H1 (cell line): ENCODE measurements around the gene GALR1. TPM values are rescaled to one million over a fixed set of nuclear protein-coding genes. Genes with fewer than 3 reads are reported as not detected.

Source experiments
- CTCF ChIA-PET: fragments of 300-600 bp; sonication (Branson Sonifier 250); formaldehyde crosslinking; loops from one replicate; lab custom pipeline; 2021; ENCODE audit not compliant: partially characterized antibody; lab: Charles Lee
- POLR2A ChIA-PET: fragments of 300-600 bp; sonication (Branson Sonifier 250); formaldehyde crosslinking; loops from one replicate; lab custom pipeline; 2021; ENCODE audit warnings: inconsistent platforms; ENCODE audit not compliant: partially characterized antibody; lab: Charles Lee
- DNase-seq, 2 experiments: peaks; one replicate each; pipeline versions ENCODE4 v3.0.0 to v3.0.0-alpha.2; 2010 to 2022; ENCODE audit warnings: low spot score in 2 of 2, low read depth in 1 of 2, mixed read lengths in 1 of 2
- FAIRE-seq: peaks from 2 replicates; lab custom pipeline; 2011; peaks lifted over from hg19 to GRCh38; lab: Jason Lieb, UNC
- H2AFZ ChIP-seq: 2 replicates; pipeline ENCODE4 v1.8.1; 2012; ENCODE audit warnings: low read length, inconsistent platforms
- H2AK5ac ChIP-seq: 2 replicates; pipeline ENCODE4 v1.6.1; 2013; ENCODE audit warnings: low read depth, low read length
- H2BK120ac ChIP-seq: replicated peaks from 2 replicates; pipeline ENCODE3; 2013; ENCODE audit warnings: low read depth, low read length, inconsistent platforms
- H2BK12ac ChIP-seq: 2 replicates; pipeline ENCODE4 v1.6.1; 2013; ENCODE audit warnings: low read depth, low read length
- H2BK15ac ChIP-seq: 2 replicates; pipeline ENCODE4 v1.6.1; 2013; ENCODE audit warnings: low read length
- H2BK20ac ChIP-seq: 2 replicates; pipeline ENCODE4 v1.6.1; 2013; ENCODE audit warnings: low read length
- H2BK5ac ChIP-seq: 2 replicates; pipeline ENCODE4 v1.6.1; 2013; ENCODE audit warnings: low read depth, low read length
- H3K14ac ChIP-seq: 2 replicates; pipeline ENCODE4 v1.6.1; 2013; ENCODE audit warnings: inconsistent platforms; ENCODE audit not compliant: insufficient read length
- H3K18ac ChIP-seq: 2 replicates; pipeline ENCODE4 v1.6.1; 2013; ENCODE audit warnings: low read length; ENCODE audit errors: extremely low read depth
- H3K23ac ChIP-seq: 2 replicates; pipeline ENCODE4 v1.6.1; 2013; ENCODE audit warnings: inconsistent platforms; ENCODE audit not compliant: insufficient read length
- H3K23me2 ChIP-seq: 2 replicates; pipeline ENCODE4 v1.6.1; 2013; ENCODE audit warnings: low read depth, low read length
- H3K27ac ChIP-seq: 2 replicates; pipeline ENCODE4 v1.6.1; 2011; ENCODE audit warnings: low read depth, low read length, inconsistent platforms
- H3K27me3 ChIP-seq, 4 experiments: replicated peaks in 1 of 4; 1 replicate in 1 of 4; 2 replicates in 3 of 4; pipeline versions ENCODE4 v1.6.1 to v1.8.1; 2011 to 2013; ENCODE audit warnings: low read length in 3 of 4, mild to moderate bottlenecking in 3 of 4, inconsistent platforms in 2 of 4, mixed read lengths in 2 of 4, moderate library complexity in 1 of 4; ENCODE audit not compliant: control insufficient read depth in 3 of 4, insufficient read depth in 3 of 4; ENCODE audit errors: extremely low read depth in 1 of 4
- H3K36me3 ChIP-seq, 4 experiments: 2 replicates each; pipeline versions ENCODE4 v1.6.1 to v1.8.1; 2011 to 2013; ENCODE audit warnings: mild to moderate bottlenecking in 4 of 4, low read length in 3 of 4, moderate library complexity in 2 of 4, control low read depth in 1 of 4, inconsistent platforms in 1 of 4; ENCODE audit not compliant: insufficient read depth in 4 of 4, control insufficient read depth in 2 of 4
- H3K4ac ChIP-seq: replicated peaks from 2 replicates; pipeline ENCODE3; 2013; ENCODE audit warnings: low read length, low read depth, mixed read lengths, inconsistent platforms; ENCODE audit not compliant: insufficient read length
- H3K4me1 ChIP-seq, 4 experiments: replicated peaks in 1 of 4; 1 replicate in 1 of 4; 2 replicates in 3 of 4; pipeline versions ENCODE4 v1.6.1 to v1.8.1; 2011 to 2013; ENCODE audit warnings: low read length in 3 of 4, inconsistent platforms in 2 of 4, mixed read lengths in 1 of 4; ENCODE audit not compliant: insufficient read depth in 4 of 4, control insufficient read depth in 3 of 4
- H3K4me2 ChIP-seq, 2 experiments: 2 replicates each; pipeline versions ENCODE4 v1.6.1 to v1.8.1; 2011 to 2013; ENCODE audit warnings: low read depth in 2 of 2, low read length in 2 of 2, control low read depth in 1 of 2, inconsistent platforms in 1 of 2, mild to moderate bottlenecking in 1 of 2; ENCODE audit not compliant: insufficient read depth in 1 of 2
- H3K4me3 ChIP-seq, 4 experiments: fragments of 200-600, 300-600 bp in 1 of 4; sonication (generic), shearing (Covaris generic), sonication (Bioruptor Twin) in 1 of 4; 2 replicates each; pipeline versions ENCODE4 v1.5.1 to v1.8.1; 2011 to 2016; ENCODE audit warnings: low read length in 4 of 4, low read depth in 3 of 4, control low read depth in 2 of 4, inconsistent platforms in 2 of 4, mild to moderate bottlenecking in 2 of 4, mixed read lengths in 1 of 4, moderate library complexity in 1 of 4; ENCODE audit not compliant: insufficient read depth in 2 of 4; ENCODE audit errors: extremely low read depth in 1 of 4
- H3K56ac ChIP-seq: replicated peaks from 2 replicates; pipeline ENCODE3; 2013; ENCODE audit warnings: low read depth, mild to moderate bottlenecking, mixed read lengths, low read length, inconsistent platforms; ENCODE audit not compliant: insufficient read length
- H3K79me1 ChIP-seq: 2 replicates; pipeline ENCODE4 v1.6.1; 2013; ENCODE audit warnings: low read depth, low read length, control low read depth
- H3K79me2 ChIP-seq, 2 experiments: 2 replicates each; pipeline versions ENCODE4 v1.6.1 to v1.8.1; 2012 to 2013; ENCODE audit warnings: low read length in 2 of 2, mild to moderate bottlenecking in 2 of 2, inconsistent platforms in 1 of 2; ENCODE audit not compliant: insufficient read depth in 2 of 2, control insufficient read depth in 1 of 2
- H3K9ac ChIP-seq, 4 experiments: replicated peaks in 1 of 4; 1 replicate in 1 of 4; 2 replicates in 3 of 4; pipeline versions ENCODE4 v1.6.1 to v1.8.1; 2011 to 2013; ENCODE audit warnings: low read depth in 3 of 4, low read length in 3 of 4, control low read depth in 2 of 4, mild to moderate bottlenecking in 2 of 4, moderate library complexity in 2 of 4, inconsistent platforms in 1 of 4; ENCODE audit errors: extremely low read depth in 1 of 4
- H3K9me3 ChIP-seq, 2 experiments: 2 replicates each; pipeline versions ENCODE4 v1.6.1 to v1.8.1; 2012 to 2013; ENCODE audit warnings: mild to moderate bottlenecking in 2 of 2, moderate library complexity in 2 of 2, control low read depth in 1 of 2, inconsistent platforms in 1 of 2, low read depth in 1 of 2, low read length in 1 of 2, mixed read lengths in 1 of 2; ENCODE audit not compliant: insufficient read depth in 2 of 2
- H4K20me1 ChIP-seq, 2 experiments: replicated peaks in 1 of 2; 2 replicates each; pipeline versions ENCODE3 to v1.8.1; 2011 to 2013; ENCODE audit warnings: inconsistent platforms in 2 of 2, low read length in 2 of 2, mild to moderate bottlenecking in 1 of 2; ENCODE audit not compliant: insufficient read depth in 2 of 2, control insufficient read depth in 1 of 2
- H4K5ac ChIP-seq: 2 replicates; pipeline ENCODE4 v1.6.1; 2013; ENCODE audit warnings: low read length, low read depth, mixed read lengths, inconsistent platforms; ENCODE audit not compliant: insufficient read length
- H4K8ac ChIP-seq: 2 replicates; pipeline ENCODE4 v1.8.0; 2013; ENCODE audit warnings: mild to moderate bottlenecking, moderate library complexity, low read length, inconsistent platforms; ENCODE audit not compliant: insufficient read depth; ENCODE audit errors: extremely low read depth
- H4K91ac ChIP-seq: replicated peaks from 2 replicates; pipeline ENCODE3; 2013; ENCODE audit warnings: low read length, mixed read lengths, inconsistent platforms; ENCODE audit not compliant: insufficient read length
- BACH1 ChIP-seq: IDR thresholded peaks from 2 replicates; pipeline ENCODE4 v1.6.1; 2012; ENCODE audit warnings: low read length, improper control_type of control experiment
- EGR1 ChIP-seq: IDR thresholded peaks from 2 replicates; pipeline ENCODE4 v1.6.1; 2011; ENCODE audit warnings: low read depth, low read length, borderline replicate concordance
- KDM5A ChIP-seq: fragments of 200-600 bp; IDR thresholded peaks from 2 replicates; pipeline ENCODE4 v1.7.1; 2012; ENCODE audit warnings: mild to moderate bottlenecking, low read length, inconsistent platforms, mixed read lengths
- NRF1 ChIP-seq: IDR thresholded peaks from 2 replicates; pipeline ENCODE4 v1.6.1; 2011; ENCODE audit warnings: mild to moderate bottlenecking, low read depth, low read length, improper control_type of control experiment
- SIN3A ChIP-seq, 2 experiments: IDR thresholded peaks in 1 of 2; conservative IDR thresholded peaks in 1 of 2; 2 replicates each; pipeline ENCODE4 v1.6.1; 2011 to 2012; ENCODE audit warnings: low read length in 2 of 2, improper control_type of control experiment in 1 of 2, low read depth in 1 of 2, mild to moderate bottlenecking in 1 of 2
- TCF12 ChIP-seq: IDR thresholded peaks from 2 replicates; pipeline ENCODE4 v1.6.1; 2011; ENCODE audit warnings: low read depth, mild to moderate bottlenecking, low read length
- WGBS, 2 experiments: shearing (Covaris generic) in 1 of 2; methylation state at CpG; one replicate each; pipeline versions ENCODE4 v1.1.6 to v1.1.7; 2013 to 2015; ENCODE audit warnings: low lambda C conversion rate in 2 of 2, mixed read lengths in 2 of 2, inconsistent platforms in 1 of 2, low coverage in 1 of 2, missing lambda C conversion rate in 1 of 2; ENCODE audit not compliant: insufficient replicate concordance in 2 of 2, insufficient coverage in 1 of 2, insufficient read length in 1 of 2; ENCODE audit errors: extremely low coverage in 1 of 2, missing lambda C conversion rate in 1 of 2; 5-methylcytosine and 5-hydroxymethylcytosine counted together
- polyA plus RNA-seq, 7 experiments: library from polyadenylated mRNA; depleted of rRNA in 3 of 7; stranded (reverse) in 5 of 7; unstranded in 2 of 7; fragments of >200 nt in 5 of 7; fragments of 200-250 nt in 2 of 7; gene quantifications; 1 replicate in 5 of 7; 2 replicates in 1 of 7; 4 replicates in 1 of 7; pipeline versions ENCODE4 v1.2.1 to v1.2.3, GENCODE V29; 2011 to 2013; ENCODE audit warnings: missing spikeins in 2 of 7, mixed read lengths in 2 of 7
- total RNA-seq: library from RNA; stranded (reverse); fragmentation: NEBNext Ultra II Directional; extraction: Animal tissue kit (Norgen Biotek cat#: 25700); gene quantifications from 2 replicates; pipeline ENCODE4 v1.2.1, GENCODE V29; 2021

Gene GALR1
- total and polyA plus RNA-seq, 2 of the 8 experiments (the other 6 are each of a cell fraction or from before 2014, with no cell fraction given) = 0.09 to 1.6 TPM

- CTCF ChIA-PET = interaction anchor here (0.8 to 1.2 kb wide), 4 partner anchors 9 to 333 kb away, joined by 3 to 4 read pairs (median 4); no protein-coding TSS in a partner anchor
- TF ChIP-seq KDM5A (no peak), TCF12 (no peak), EGR1 (no peak), SIN3A (conservative IDR thresholded peaks at IDR 0.05 in 1 of 2, IDR thresholded peaks at IDR 0.05 in 1 of 2; ENCODE audit: low read depth in 1 of 2, low read length in 2 of 2) (no peak), NRF1 (no peak), BACH1 (no peak)
- WGBS, 2 experiments = 91% methylated on average over 4 of the region's 4 CpGs; no CpG with 5 or more reads in 1 of the 2 experiments
These were observed 67.0 kb downstream of the GALR1 start for GRCh38 chr18:77316641-77317040.

More at GRCh38 chr18:77316641-77317040, 67.0 kb downstream of the GALR1 start:
- Histone ChIP-seq H3K4ac (no peak overlapping the region), H3K79me2 (no peaks in the 10 kb centered on the region), H4K91ac (no peak overlapping the region), H2BK12ac (no peak overlapping the region), H4K5ac (no peak overlapping the region), H3K56ac (no peak overlapping the region), H3K9me3 (no peaks in the 10 kb centered on the region), H3K9ac (no peak overlapping the region), H3K36me3 (no peaks in the 10 kb centered on the region), H2BK15ac (no peak overlapping the region), H2BK5ac (no peak overlapping the region), H2AFZ (no peak overlapping the region), H2BK120ac (no peak overlapping the region), H3K18ac (no peak overlapping the region), H3K27me3 (no peaks in the 10 kb centered on the region), H4K20me1 (no peaks in the 10 kb centered on the region), H3K23me2 (no peaks in the 10 kb centered on the region), H3K79me1 (no peaks in the 10 kb centered on the region), H3K14ac (no peak overlapping the region), H3K4me2 (no peak overlapping the region), H2AK5ac (no peak overlapping the region), H3K27ac (no peak overlapping the region), H4K8ac (no peak overlapping the region), H2BK20ac (no peak overlapping the region), H3K4me3 (no peak overlapping the region), H3K4me1 (no peaks in the 10 kb centered on the region; a peak in 2 of 7 replicates), H3K23ac (no peak overlapping the region)
- no peak for FAIRE-seq
- DNase-seq = no peak
- POLR2A ChIA-PET = no interaction called here
